Esophagus muscularis mucosa (tissue), 4 donors: ENCODE measurements around the gene CSTF3. TPM values are rescaled to one million over a fixed set of nuclear protein-coding genes. Genes with fewer than 3 reads are reported as not detected.

Source experiments
- DNase-seq: peaks from one replicate; pipeline ENCODE4 v3.0.0-alpha.2; 2017; ENCODE audit errors: extremely low spot score
- H3K27ac ChIP-seq, 4 donors: fragments of 200-600 bp; sonication (generic); replicated peaks in 1 of 4; 1 replicate in 3 of 4; 2 replicates in 1 of 4; pipeline ENCODE4 v1.5.1; 2016 to 2019; ENCODE audit warnings: mild to moderate bottlenecking in 1 of 4
- H3K27me3 ChIP-seq, 4 donors: fragments of 200-600 bp; sonication (generic); one replicate each; pipeline versions ENCODE4 v1.5.1 to v1.6.0; 2016 to 2019
- H3K36me3 ChIP-seq, 4 donors: fragments of 200-600 bp; sonication (generic); one replicate each; pipeline ENCODE4 v1.5.1; 2016 to 2019
- H3K4me1 ChIP-seq, 4 donors: fragments of 200-600 bp; sonication (generic); one replicate each; pipeline ENCODE4 v1.5.1; 2016 to 2019
- H3K4me3 ChIP-seq, 4 donors: fragments of 200-600 bp; sonication (generic); 1 replicate in 2 of 4; 2 replicates in 2 of 4; pipeline ENCODE4 v1.5.1; 2016 to 2019; ENCODE audit warnings: mild to moderate bottlenecking in 4 of 4, moderate library complexity in 1 of 4
- H3K9me3 ChIP-seq, 4 donors: fragments of 200-600 bp; sonication (generic); 1 replicate in 3 of 4; 2 replicates in 1 of 4; pipeline ENCODE4 v1.5.1; 2016 to 2019
- CTCF ChIP-seq, 3 experiments: fragments of 200-600 bp in 2 of 3; fragments of 450-650 bp in 1 of 3; sonication (generic) in 2 of 3; IDR thresholded peaks; one replicate each; pipeline ENCODE4 v1.5.1; 2017 to 2019; ENCODE audit warnings: antibody characterized with exemption in 3 of 3, mild to moderate bottlenecking in 2 of 3, moderate library complexity in 1 of 3
- EP300 ChIP-seq: sonication (generic); formaldehyde crosslinking; IDR thresholded peaks from one replicate; pipeline ENCODE4 v1.6.1; 2017; ENCODE audit warnings: antibody characterized with exemption
- POLR2A ChIP-seq: fragments of 450-650 bp; IDR thresholded peaks from one replicate; pipeline ENCODE4 v1.6.1; 2017; ENCODE audit warnings: antibody characterized with exemption, moderate library complexity, mild to moderate bottlenecking, low read depth
- POLR2AphosphoS5 ChIP-seq, 2 donors: sonication (generic); formaldehyde crosslinking; IDR thresholded peaks; one replicate each; pipeline ENCODE4 v1.6.1; 2017; ENCODE audit warnings: antibody characterized with exemption in 2 of 2
- WGBS: methylation state at CpG from one replicate; pipeline ENCODE4 v1.1.5; 2018; 5-methylcytosine and 5-hydroxymethylcytosine counted together
- intact Hi-C: fragments of 100-400 bp; cut with DNase I; formaldehyde crosslinking; loops from one replicate; pipeline ENCODE4 v1.15.1; 2023
- total RNA-seq, 4 donors: library from RNA; depleted of rRNA; stranded (reverse); fragments of >200 nt; gene quantifications; one replicate each; pipeline versions ENCODE4 v1.1.0 to v1.2.1, GENCODE V29; 2016

The CSTF3 gene
- total RNA-seq, 4 donors from 2014 or later: 7.1 to 12.5 (median 9.5) TPM

- H3K27me3 ChIP-seq: no peaks in the 10 kb centered on the region
- no peak for TF ChIP-seq CTCF (IDR thresholded peaks at IDR 0.05)
- TF ChIP-seq EP300: no peak
Observed at GRCh38 chr11:33157103-33158027, 3.9 kb downstream of the CSTF3 start.

GRCh38 chr11:33151399-33151798 is 9.9 kb downstream of the CSTF3 start:
- intact Hi-C loops: loop anchor here (10.0 kb wide), 1 partner anchor 543 kb away; no protein-coding TSS in a partner anchor
- WGBS: 82% methylated on average over 5 of the region's 5 CpGs
- no peaks in the 10 kb centered on the region for H3K27me3 ChIP-seq
- H3K4me3 ChIP-seq: no peak overlapping the region
- peaks cover 0 to 17% (median 14%) of the 10 kb centered on the region in 4 donors for H3K4me1 ChIP-seq
- H3K9me3 ChIP-seq: no peaks in the 10 kb centered on the region
- no peak for TF ChIP-seq POLR2AphosphoS5 (IDR thresholded peaks at IDR 0.05)
- no peak for TF ChIP-seq POLR2A
- no peak for TF ChIP-seq CTCF (IDR thresholded peaks at IDR 0.05)
- no peak for TF ChIP-seq EP300
- no peak for DNase-seq
- H3K27ac ChIP-seq: no peak overlapping the region
- peaks cover 0 to 4% (median 2%) of the 10 kb centered on the region in 4 donors for H3K36me3 ChIP-seq

More at GRCh38 chr11:33157103-33158027, 3.9 kb downstream of the CSTF3 start:
- H3K4me1 ChIP-seq: peaks cover 17 to 53% (median 51%) of the 10 kb centered on the region in 4 donors
- no peak overlapping the region for H3K4me3 ChIP-seq
- H3K36me3 ChIP-seq: no peaks in the 10 kb centered on the region
- intact Hi-C loops: loop anchor here (10.0 kb wide), 1 partner anchor 537 kb away; no protein-coding TSS in a partner anchor
- DNase-seq: no peak
- no peaks in the 10 kb centered on the region for H3K9me3 ChIP-seq
- no peak overlapping the region for H3K27ac ChIP-seq
- 95% methylated on average over 5 of the region's 5 CpGs for WGBS

- DNase-seq: no peak
- no peaks in the 10 kb centered on the region for H3K4me1 ChIP-seq
- H3K27ac ChIP-seq: no peak overlapping the region
- no peaks in the 10 kb centered on the region for H3K9me3 ChIP-seq
- H3K27me3 ChIP-seq: no peaks in the 10 kb centered on the region
- intact Hi-C loops: no loop called here
- peaks cover 0 to 4% (median 3%) of the 10 kb centered on the region in 4 donors for H3K36me3 ChIP-seq
- TF ChIP-seq POLR2AphosphoS5 (IDR thresholded peaks at IDR 0.05) (no peak), EP300 (no peak)
- no peak overlapping the region for H3K4me3 ChIP-seq
- 85% methylated on average over 5 of the region's 5 CpGs for WGBS
Observed at GRCh38 chr11:33147559-33147958, 13.7 kb downstream of the CSTF3 start.

- Histone ChIP-seq H3K4me3 (no peak overlapping the region), H3K9me3 (no peaks in the 10 kb centered on the region), H3K4me1 (peaks cover 0 to 11% (median 3%) of the 10 kb centered on the region in 4 donors), H3K36me3 (peaks cover 0 to 15% (median 7%) of the 10 kb centered on the region in 4 donors), H3K27ac (no peak overlapping the region), H3K27me3 (no peaks in the 10 kb centered on the region)
- WGBS: 64% methylated on average over 4 of the region's 4 CpGs
- TF ChIP-seq POLR2A: no peak
- TF ChIP-seq POLR2AphosphoS5 (IDR thresholded peaks at IDR 0.05): no peak
- TF ChIP-seq EP300: no peak
- no peak for TF ChIP-seq CTCF (IDR thresholded peaks at IDR 0.05)
- DNase-seq: no peak
- intact Hi-C loops: no loop called here
Observed at GRCh38 chr11:33135768-33136443, 25.4 kb downstream of the CSTF3 start.

GRCh38 chr11:33135216-33135615 is 26.1 kb downstream of the CSTF3 start:
- intact Hi-C loops: no loop called here
- Histone ChIP-seq H3K36me3 (peaks cover 0 to 9% (median 5%) of the 10 kb centered on the region in 4 donors), H3K27ac (no peak overlapping the region), H3K4me3 (no peak overlapping the region), H3K27me3 (no peaks in the 10 kb centered on the region), H3K9me3 (no peaks in the 10 kb centered on the region), H3K4me1 (peaks cover 0 to 11% (median 3%) of the 10 kb centered on the region in 4 donors)
- no peak for DNase-seq
- WGBS: 50% methylated on average over 1 of the region's 1 CpG
- TF ChIP-seq CTCF (IDR thresholded peaks at IDR 0.05) (no peak), POLR2A (no peak), POLR2AphosphoS5 (IDR thresholded peaks at IDR 0.05) (no peak), EP300 (no peak)
